CD4-positive, alpha-beta memory T cell (primary cell): ENCODE data around the gene SERF2. TPM values are rescaled to one million over a fixed set of nuclear protein-coding genes. Genes with fewer than 3 reads are reported as not detected.
A peak's percentile ranks its signal among the peaks of the same experiment; 100 is the strongest.

ENCODE experiments used
- CTCF ChIA-PET: fragments of 350-600 bp; sonication (Branson Sonifier 250); formaldehyde crosslinking; loops from one replicate; lab custom pipeline; 2021; ENCODE audit warnings: inconsistent platforms; ENCODE audit not compliant: partially characterized antibody; lab: Charles Lee
- POLR2A ChIA-PET: fragments of 350-600 bp; sonication (Branson Sonifier 250); formaldehyde crosslinking; loops from one replicate; lab custom pipeline; 2021; ENCODE audit not compliant: partially characterized antibody; lab: Charles Lee
- DNase-seq, 5 donors: peaks; one replicate each; pipeline versions ENCODE4 v3.0.0 to v3.0.0-alpha.2; 2020 to 2022; ENCODE audit warnings: mixed read lengths in 1 of 5
- H3K27ac ChIP-seq: one replicate; pipeline ENCODE4 v1.7.0; 2013; ENCODE audit warnings: low read depth, low read length
- H3K27me3 ChIP-seq: 2 replicates; pipeline ENCODE4 v1.7.0; 2013; ENCODE audit warnings: mild to moderate bottlenecking, low read length, moderate library complexity; ENCODE audit not compliant: insufficient read depth
- H3K36me3 ChIP-seq: 2 replicates; pipeline ENCODE4 v1.7.0; 2013; ENCODE audit warnings: mild to moderate bottlenecking, low read length, moderate library complexity; ENCODE audit not compliant: insufficient read depth
- H3K4me1 ChIP-seq: 2 replicates; pipeline ENCODE4 v1.7.0; 2013; ENCODE audit warnings: mild to moderate bottlenecking, low read length, moderate library complexity; ENCODE audit not compliant: insufficient read depth
- H3K4me3 ChIP-seq, 2 donors: one replicate each; pipeline ENCODE4 v1.7.0; 2013; ENCODE audit warnings: low read length in 2 of 2, mild to moderate bottlenecking in 1 of 2
- H3K9me3 ChIP-seq, 2 donors: one replicate each; pipeline ENCODE4 v1.7.0; 2013; ENCODE audit warnings: low read length in 2 of 2, control low read depth in 1 of 2; ENCODE audit not compliant: control insufficient read depth in 1 of 2
- H3K27ac Mint-ChIP-seq, 7 donors: one replicate each; pipeline ENCODE4 v1.8.0; 2020 to 2021; ENCODE audit warnings: mixed read lengths in 7 of 7, mild to moderate bottlenecking in 6 of 7, inconsistent platforms in 3 of 7, moderate library complexity in 3 of 7
- H3K27me3 Mint-ChIP-seq, 2 donors: one replicate each; pipeline ENCODE4 v1.8.0; 2020 to 2021; ENCODE audit warnings: mixed read lengths in 2 of 2
- H3K36me3 Mint-ChIP-seq, 2 donors: one replicate each; pipeline ENCODE4 v1.8.0; 2020 to 2021; ENCODE audit warnings: mixed read lengths in 2 of 2, inconsistent platforms in 1 of 2, mild to moderate bottlenecking in 1 of 2
- H3K4me1 Mint-ChIP-seq, 4 donors: one replicate each; pipeline ENCODE4 v1.8.0; 2020 to 2021; ENCODE audit warnings: mixed read lengths in 4 of 4, mild to moderate bottlenecking in 1 of 4
- H3K4me3 Mint-ChIP-seq, 8 donors: one replicate each; pipeline ENCODE4 v1.8.0; 2020 to 2021; ENCODE audit warnings: mixed read lengths in 8 of 8, mild to moderate bottlenecking in 7 of 8, moderate library complexity in 6 of 8, inconsistent platforms in 3 of 8
- H3K9me3 Mint-ChIP-seq, 8 donors: one replicate each; pipeline ENCODE4 v1.8.0; 2020 to 2021; ENCODE audit warnings: mixed read lengths in 8 of 8, mild to moderate bottlenecking in 5 of 8, inconsistent platforms in 3 of 8, moderate library complexity in 1 of 8
- intact Hi-C: fragments of 100-400 bp; cut with micrococcal nuclease; formaldehyde crosslinking; loops from one replicate; pipeline ENCODE4 v1.15.1; 2023
- polyA plus RNA-seq, 2 donors: library from polyadenylated mRNA; unstranded; fragments of 300-500 nt; fragmentation: Illumina TruSeq; gene quantifications; one replicate each; pipeline ENCODE4 v1.2.3, GENCODE V29; 2021
- total RNA-seq, 2 experiments: library from RNA; stranded (reverse); gene quantifications; one replicate each; pipeline ENCODE4 v1.2.3, GENCODE V29; 2021

SERF2 gene
- total and polyA plus RNA-seq, 4 experiments from 2014 or later, result 564 to 1,994 (median 1,135) TPM

DNA sequence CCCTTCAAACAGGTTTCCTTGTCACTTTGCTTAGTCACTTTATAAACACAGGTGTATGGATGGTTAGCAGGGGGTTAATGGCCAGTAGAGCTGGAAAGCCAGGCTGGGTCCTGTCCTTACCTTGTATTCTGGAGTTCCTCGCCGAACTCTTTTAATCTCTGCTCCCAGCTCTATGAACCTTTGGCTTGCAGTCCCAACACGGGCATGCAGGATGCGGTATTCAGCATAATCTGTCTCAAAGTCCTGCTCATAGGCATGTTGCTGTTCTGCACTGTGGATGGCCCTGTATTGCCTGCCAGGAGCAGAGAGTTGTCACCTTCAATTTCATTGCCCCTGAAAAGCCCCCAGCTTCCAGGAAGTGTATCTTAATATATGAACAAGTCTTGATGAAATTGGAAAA is 18.1 kb upstream of the SERF2 start:
- H3K27me3 Mint-ChIP-seq, result no peaks in the 10 kb centered on the region
- H3K4me1 ChIP-seq, result peaks cover 16% of the 10 kb centered on the region
- H3K9me3 ChIP-seq, result no peaks in the 10 kb centered on the region
- CTCF ChIA-PET, result interaction anchor here (0.7 to 1.8 kb wide), 3 partner anchors 15 to 54 kb away, joined by 3 to 4 read pairs (median 3); no protein-coding TSS in a partner anchor
- no peak overlapping the region for H3K4me3 ChIP-seq
- POLR2A ChIA-PET, result interaction anchor here (1.1 to 1.8 kb wide), 2 partner anchors 10 to 19 kb away, joined by 3 read pairs; no protein-coding TSS in a partner anchor
- no peak overlapping the region for H3K27ac ChIP-seq
- peak overlapping the region in 1 of 8 donors; percentile 10 for H3K4me3 Mint-ChIP-seq
- peaks cover 27 to 52% of the 10 kb centered on the region in 2 donors for H3K36me3 Mint-ChIP-seq
- no peak for DNase-seq
- intact Hi-C loops, result no loop called here
- H3K4me1 Mint-ChIP-seq, result peaks cover 8 to 21% (median 14%) of the 10 kb centered on the region in 4 donors
- H3K36me3 ChIP-seq, result peaks cover 40% of the 10 kb centered on the region
- peaks cover 0 to 4% (median 0%) of the 10 kb centered on the region in 8 donors for H3K9me3 Mint-ChIP-seq
- H3K27ac Mint-ChIP-seq, result peak overlapping the region in 5 of 7 donors; percentile 2 to 97 (median 65)
- H3K27me3 ChIP-seq, result no peaks in the 10 kb centered on the region

- peaks cover 8 to 18% (median 11%) of the 10 kb centered on the region in 4 donors for H3K4me1 Mint-ChIP-seq
- no peaks in the 10 kb centered on the region for H3K9me3 ChIP-seq
- no peak overlapping the region for H3K4me3 ChIP-seq
- DNase-seq, result no peak
- H3K4me1 ChIP-seq, result peaks cover 16% of the 10 kb centered on the region
- H3K27ac Mint-ChIP-seq, result peak overlapping the region in 5 of 7 donors; percentile 42 to 97 (median 71)
- peaks cover 26% of the 10 kb centered on the region for H3K36me3 ChIP-seq
- H3K27ac ChIP-seq, result no peak overlapping the region
- H3K9me3 Mint-ChIP-seq, result peaks cover 0 to 4% (median 0%) of the 10 kb centered on the region in 8 donors
- H3K27me3 ChIP-seq, result no peaks in the 10 kb centered on the region
- no peaks in the 10 kb centered on the region for H3K27me3 Mint-ChIP-seq
- peaks cover 14 to 38% of the 10 kb centered on the region in 2 donors for H3K36me3 Mint-ChIP-seq
- POLR2A ChIA-PET, result interaction anchor here (1.0 to 4.4 kb wide), 5 partner anchors 11 to 49 kb away, joined by 3 to 54 read pairs (median 5); partner anchors contain the start of genes HYPK, MFAP1, PDIA3 and SERF2
- CTCF ChIA-PET, result interaction anchor here (1.6 kb wide), 1 partner anchor 19 kb away, joined by 3 read pairs; no protein-coding TSS in a partner anchor
- H3K4me3 Mint-ChIP-seq, result peak overlapping the region in 7 of 8 donors; percentile 93 to 96 (median 94)
- intact Hi-C loops, result no loop called here
Measured at GRCh38 chr15:43775411-43775965, 16.6 kb upstream of the SERF2 start.

- Mint-ChIP-seq H3K27ac (peak overlapping the region; percentile 15 to 97 (median 71)), H3K36me3 (peaks cover 8 to 32% of the 10 kb centered on the region in 2 donors), H3K4me1 (peaks cover 8 to 18% (median 11%) of the 10 kb centered on the region in 4 donors), H3K4me3 (peak overlapping the region; percentile 93 to 96 (median 94)), H3K9me3 (peaks cover 0 to 4% (median 0%) of the 10 kb centered on the region in 8 donors), H3K27me3 (no peaks in the 10 kb centered on the region)
- POLR2A ChIA-PET, result interaction anchor here (0.6 to 4.4 kb wide), 14 partner anchors 15 to 512 kb away, joined by 3 to 54 read pairs (median 4); partner anchors contain the start of genes GOLM2, HYPK, MFAP1 and PDIA3
- Histone ChIP-seq H3K9me3 (no peaks in the 10 kb centered on the region), H3K36me3 (peaks cover 21% of the 10 kb centered on the region), H3K27ac (peak overlapping the region; percentile 66), H3K27me3 (no peaks in the 10 kb centered on the region), H3K4me1 (peaks cover 16% of the 10 kb centered on the region), H3K4me3 (peak overlapping the region in 1 of 2 donors; percentile 82)
- intact Hi-C loops, result loop anchor here (2.0 kb wide), 2 partner anchors 27 to 49 kb away; partner anchors contain the start of gene MFAP1
- CTCF ChIA-PET, result interaction anchor here (0.6 to 4.1 kb wide), 17 partner anchors 8 to 667 kb away, joined by 3 to 54 read pairs (median 4); partner anchors contain the start of genes PDIA3 and SERF2
- peak in 1 of 5 donors; percentile 13 for DNase-seq
Measured at GRCh38 chr15:43776101-43776717, 15.9 kb upstream of the SERF2 start.

DNA sequence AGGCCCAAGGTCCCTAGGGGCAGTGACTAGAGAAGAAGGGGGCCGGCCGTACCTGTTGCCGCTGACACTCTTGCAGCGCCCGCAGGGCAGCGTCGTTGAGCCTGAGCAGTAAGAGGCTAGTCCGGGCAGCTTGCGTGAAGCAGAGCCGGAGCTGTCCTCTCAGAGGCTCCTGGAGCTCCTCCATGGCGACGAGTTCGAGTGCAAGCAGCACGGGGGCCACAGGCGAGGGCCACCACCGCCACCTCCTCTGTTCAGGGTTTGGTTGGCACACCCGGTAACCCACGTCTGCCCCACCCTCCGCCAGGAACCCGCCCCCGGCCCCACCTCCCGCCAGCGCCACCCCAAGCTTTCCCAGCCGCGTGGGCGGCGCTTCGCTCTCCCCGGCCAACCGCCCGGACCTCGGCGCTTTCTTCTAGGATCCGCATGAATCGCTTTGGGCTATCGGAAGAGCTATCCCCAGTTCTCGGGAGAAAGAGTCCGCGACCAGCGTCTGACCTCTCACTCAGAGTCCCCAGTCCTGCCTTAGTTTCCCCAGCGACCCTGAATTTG is 15.3 kb upstream of the SERF2 start, which contains the start of gene ELL3:
TSS of gene ELL3 (minus strand) at position 249 of the 549 bp plus-strand sequence. CDS start at position 184, 65 bp downstream.
- ChIA-PET CTCF (interaction anchor here (0.6 to 4.1 kb wide), 22 partner anchors 8 to 668 kb away, joined by 3 to 54 read pairs (median 4); partner anchors contain the start of genes HYPK, MFAP1, PDIA3 and SERF2), POLR2A (interaction anchor here (0.8 to 4.4 kb wide), 13 partner anchors 10 to 266 kb away, joined by 3 to 54 read pairs (median 5); partner anchors contain the start of genes HYPK, MFAP1, PDIA3 and SERF2)
- intact Hi-C loops, result loop anchor here (1.0 to 2.0 kb wide), 5 partner anchors 7 to 48 kb away; partner anchors contain the start of genes HYPK, MFAP1, SERF2 and SERINC4
- H3K27ac ChIP-seq, result peak within 1 kb of the TSS; percentile 66
- Mint-ChIP-seq H3K36me3 (peaks cover 5 to 27% of the 10 kb centered on the region in 2 donors), H3K9me3 (peaks cover 0 to 4% (median 0%) of the 10 kb centered on the region in 8 donors), H3K4me1 (peaks cover 8 to 18% (median 11%) of the 10 kb centered on the region in 4 donors), H3K27ac (peak within 1 kb of the TSS; percentile 94 to 97 (median 95)), H3K27me3 (no peaks in the 10 kb centered on the region), H3K4me3 (peak within 1 kb of the TSS; percentile 93 to 96 (median 94))
- H3K9me3 ChIP-seq, result no peaks in the 10 kb centered on the region
- H3K36me3 ChIP-seq, result peaks cover 15% of the 10 kb centered on the region
- H3K4me1 ChIP-seq, result peaks cover 16% of the 10 kb centered on the region
- H3K4me3 ChIP-seq, result peak within 1 kb of the TSS; percentile 82 to 95
- peak in 4 of 5 donors; percentile 74 to 84 (median 76) for DNase-seq
- no peaks in the 10 kb centered on the region for H3K27me3 ChIP-seq

DNA sequence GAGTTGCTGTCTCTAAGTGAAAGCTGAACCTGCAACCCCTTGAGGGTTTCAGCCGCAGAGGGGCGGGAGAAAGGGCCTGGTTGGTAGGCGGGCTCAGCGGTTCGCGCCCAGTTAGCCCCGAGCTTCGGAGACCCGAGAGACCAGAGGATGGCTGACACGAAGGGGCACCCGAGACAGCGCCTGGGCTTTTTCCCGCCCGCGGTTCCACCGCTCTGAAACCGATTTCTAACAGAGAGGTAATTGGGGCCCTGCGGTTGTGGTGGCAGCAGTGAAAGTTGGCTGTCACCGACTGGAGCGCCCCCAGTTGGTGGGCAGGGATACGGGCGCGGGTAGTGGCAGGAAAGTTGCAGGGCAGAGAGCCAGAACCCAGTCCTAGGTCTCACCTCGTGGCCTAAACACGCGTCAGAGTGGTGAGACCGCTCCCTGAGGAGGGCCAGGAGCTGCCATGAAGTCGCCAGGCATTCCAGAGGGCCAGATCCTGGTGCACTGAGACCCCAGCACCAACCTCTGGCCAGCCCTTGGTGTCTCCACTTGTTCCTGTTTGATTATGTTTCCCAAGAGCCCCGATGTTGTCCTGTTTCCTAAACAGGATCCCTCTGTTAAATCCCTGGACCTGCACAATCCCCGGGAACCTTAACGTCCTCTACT is 14.7 kb upstream of the SERF2 start:
- Mint-ChIP-seq H3K4me3 (peak overlapping the region; percentile 93 to 96 (median 94)), H3K27ac (peak overlapping the region; percentile 94 to 97 (median 95)), H3K9me3 (peaks cover 0 to 4% (median 0%) of the 10 kb centered on the region in 8 donors), H3K27me3 (no peaks in the 10 kb centered on the region), H3K4me1 (peaks cover 8 to 18% (median 11%) of the 10 kb centered on the region in 4 donors), H3K36me3 (peaks cover 2 to 21% of the 10 kb centered on the region in 2 donors)
- DNase-seq, result peak; percentile 85 to 91 (median 86)
- CTCF ChIA-PET, result interaction anchor here (0.6 to 4.1 kb wide), 21 partner anchors 9 to 649 kb away, joined by 3 to 54 read pairs (median 4); partner anchors contain the start of genes HYPK, MFAP1, PDIA3 and SERF2
- Histone ChIP-seq H3K4me1 (peaks cover 16% of the 10 kb centered on the region), H3K36me3 (peaks cover 9% of the 10 kb centered on the region), H3K27ac (peak overlapping the region; percentile 66), H3K4me3 (peak overlapping the region; percentile 82 to 95), H3K9me3 (no peaks in the 10 kb centered on the region), H3K27me3 (no peaks in the 10 kb centered on the region)
- POLR2A ChIA-PET, result interaction anchor here (0.8 to 4.4 kb wide), 12 partner anchors 9 to 267 kb away, joined by 3 to 54 read pairs (median 6); partner anchors contain the start of genes HYPK, MFAP1, PDIA3 and SERF2
- intact Hi-C loops, result loop anchor here (1.0 to 2.0 kb wide), 5 partner anchors 8 to 47 kb away; partner anchors contain the start of genes HYPK, MFAP1, SERF2 and SERINC4

DNA sequence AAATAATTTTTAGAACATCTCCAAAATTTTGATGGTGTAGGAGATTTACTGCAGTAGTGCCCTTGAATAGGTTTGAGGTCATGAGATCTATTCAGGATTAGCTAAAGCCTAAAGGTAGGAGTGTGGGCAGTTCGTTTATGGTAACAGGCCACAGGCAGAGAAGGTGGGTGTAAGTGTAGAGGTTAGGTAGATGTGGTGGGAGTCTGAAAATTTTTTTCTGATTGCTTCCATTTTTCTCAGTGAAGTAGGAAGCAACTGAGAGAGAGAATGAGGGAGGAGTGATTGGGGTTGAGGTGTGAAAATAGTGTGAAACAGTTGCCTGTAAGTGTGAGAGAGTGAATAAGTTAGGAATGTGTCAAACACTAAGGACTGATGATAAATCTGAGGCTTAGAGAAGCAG is 13.1 kb upstream of the SERF2 start:
- no peak for DNase-seq
- H3K9me3 ChIP-seq, result no peaks in the 10 kb centered on the region
- CTCF ChIA-PET, result interaction anchor here (0.7 to 4.1 kb wide), 3 partner anchors 12 to 29 kb away, joined by 3 to 54 read pairs (median 26); partner anchors contain the start of gene SERF2
- H3K27me3 Mint-ChIP-seq, result no peaks in the 10 kb centered on the region
- peak overlapping the region in 2 of 7 donors; percentile 3 to 43 for H3K27ac Mint-ChIP-seq
- no peaks in the 10 kb centered on the region for H3K36me3 ChIP-seq
- H3K4me3 ChIP-seq, result no peak overlapping the region
- POLR2A ChIA-PET, result interaction anchor here (2.7 to 4.4 kb wide), 2 partner anchors 13 to 29 kb away, joined by 15 to 54 read pairs; partner anchors contain the start of gene SERF2
- H3K4me1 Mint-ChIP-seq, result peaks cover 8 to 18% (median 11%) of the 10 kb centered on the region in 4 donors
- no peak overlapping the region for H3K27ac ChIP-seq
- no peak overlapping the region for H3K4me3 Mint-ChIP-seq
- H3K36me3 Mint-ChIP-seq, result peaks cover 0 to 11% of the 10 kb centered on the region in 2 donors
- peaks cover 16% of the 10 kb centered on the region for H3K4me1 ChIP-seq
- intact Hi-C loops, result no loop called here
- no peaks in the 10 kb centered on the region for H3K27me3 ChIP-seq
- peaks cover 0 to 4% (median 0%) of the 10 kb centered on the region in 8 donors for H3K9me3 Mint-ChIP-seq
